SK-N-SH (cell line): Measurements from ENCODE around the gene ABHD8. TPM values are rescaled to one million over a fixed set of nuclear protein-coding genes. Genes with fewer than 3 reads are reported as not detected.

Experiments
- CTCF ChIA-PET: fragments of 300-600, 350-600 bp; formaldehyde crosslinking; extraction: SDS; loops from one replicate; lab custom pipeline; 2021; lab: Yijun Ruan, JAX
- POLR2A ChIA-PET: fragments of 350-600 bp; sonication (Branson Sonifier 250); formaldehyde crosslinking; extraction: SDS; loops from one replicate; lab custom pipeline; 2020; ENCODE audit warnings: antibody characterized with exemption, inconsistent platforms; lab: Yijun Ruan, JAX
- DNase-seq: peaks from one replicate; pipeline ENCODE4 v3.0.0; 2012
- H2AFZ ChIP-seq: fragments of 200-600 bp; sonication (generic); 2 replicates; pipeline ENCODE4 v1.8.1; 2016; ENCODE audit warnings: antibody characterized with exemption, mild to moderate bottlenecking, low read depth
- H3F3A ChIP-seq: fragments of 200-600 bp; sonication (generic); replicated peaks from 2 replicates; pipeline ENCODE3; 2016; ENCODE audit warnings: antibody characterized with exemption, mild to moderate bottlenecking; ENCODE audit not compliant: insufficient read depth
- H3K27ac ChIP-seq, 2 experiments: fragments of 200-500 bp in 1 of 2; fragments of 200-600 bp in 1 of 2; sonication (Bioruptor generic) in 1 of 2; sonication (generic), shearing (Covaris generic) in 1 of 2; 2 replicates each; pipeline versions ENCODE4 v1.5.1 to v1.6.1; 2014 to 2016; ENCODE audit warnings: low read depth in 2 of 2, inconsistent platforms in 1 of 2, low read length in 1 of 2, mild to moderate bottlenecking in 1 of 2, mixed read lengths in 1 of 2
- H3K27me3 ChIP-seq: fragments of 200-600 bp; sonication (generic), shearing (Covaris generic); 2 replicates; pipeline ENCODE4 v1.6.1; 2016; ENCODE audit warnings: mixed run types; ENCODE audit not compliant: insufficient read depth
- H3K36me3 ChIP-seq, 2 experiments: fragments of 200-500 bp in 1 of 2; fragments of 200-600 bp in 1 of 2; sonication (Bioruptor generic) in 1 of 2; sonication (generic) in 1 of 2; replicated peaks in 1 of 2; 2 replicates each; pipeline versions ENCODE3 to v1.5.1; 2014 to 2016; ENCODE audit warnings: low read length in 1 of 2, mild to moderate bottlenecking in 1 of 2; ENCODE audit not compliant: insufficient read depth in 2 of 2, control insufficient read depth in 1 of 2
- H3K4me1 ChIP-seq, 2 experiments: fragments of 200-500 bp in 1 of 2; fragments of 200-600 bp in 1 of 2; sonication (Bioruptor generic) in 1 of 2; sonication (generic), shearing (Covaris generic) in 1 of 2; 2 replicates each; pipeline versions ENCODE4 v1.5.1 to v1.6.1; 2014 to 2016; ENCODE audit warnings: low read depth in 1 of 2, low read length in 1 of 2, mixed run types in 1 of 2; ENCODE audit not compliant: insufficient read depth in 2 of 2, control insufficient read depth in 1 of 2
- H3K4me2 ChIP-seq: fragments of 200-600 bp; sonication (generic), shearing (Covaris generic); 2 replicates; pipeline ENCODE4 v1.6.1; 2017; ENCODE audit warnings: mixed run types
- H3K4me3 ChIP-seq, 2 experiments: fragments of 200-500 bp in 1 of 2; fragments of 200-600 bp in 1 of 2; sonication (Bioruptor generic) in 1 of 2; sonication (generic), shearing (Covaris generic) in 1 of 2; 2 replicates each; pipeline versions ENCODE4 v1.5.1 to v1.8.1; 2014 to 2016; ENCODE audit warnings: low read depth in 2 of 2, inconsistent platforms in 1 of 2, low read length in 1 of 2, mild to moderate bottlenecking in 1 of 2, mixed read lengths in 1 of 2, moderate library complexity in 1 of 2
- H3K79me2 ChIP-seq: fragments of 200-600 bp; sonication (generic); 2 replicates; pipeline ENCODE4 v1.8.1; 2017; ENCODE audit warnings: mild to moderate bottlenecking; ENCODE audit not compliant: insufficient read depth
- H3K9ac ChIP-seq: fragments of 200-600 bp; sonication (generic); 2 replicates; pipeline ENCODE4 v1.6.1; 2017; ENCODE audit warnings: mixed run types
- H3K9me2 ChIP-seq: fragments of 200-600 bp; sonication (generic); 2 replicates; pipeline ENCODE4 v1.6.1; 2017; ENCODE audit warnings: mixed run types
- H3K9me3 ChIP-seq: fragments of 200-600 bp; sonication (generic); 2 replicates; pipeline ENCODE4 v1.6.1; 2017; ENCODE audit warnings: mixed run types, mild to moderate bottlenecking, moderate library complexity
- H4K20me1 ChIP-seq: fragments of 200-600 bp; sonication (generic); 2 replicates; pipeline ENCODE4 v1.6.1; 2017; ENCODE audit warnings: mild to moderate bottlenecking, mixed run types; ENCODE audit not compliant: insufficient read depth
- EZH2phosphoT487 ChIP-seq: fragments of 200-600 bp; sonication (generic); IDR thresholded peaks from 2 replicates; pipeline ENCODE4 v1.6.1; 2017; ENCODE audit warnings: low read depth, mixed run types, mild to moderate bottlenecking, antibody characterized with exemption, moderate library complexity, borderline replicate concordance
- FOSL2 ChIP-seq: IDR thresholded peaks from 2 replicates; pipeline ENCODE4 v1.4.0; 2012; ENCODE audit warnings: low read depth, mild to moderate bottlenecking, moderate library complexity, borderline replicate concordance
- GABPA ChIP-seq: IDR thresholded peaks from 2 replicates; pipeline ENCODE4 v1.4.0; 2012; ENCODE audit warnings: low read depth, mild to moderate bottlenecking
- MAX ChIP-seq: IDR thresholded peaks from 2 replicates; pipeline ENCODE4 v1.4.0; 2012; ENCODE audit warnings: low read depth
- NFIC ChIP-seq: IDR thresholded peaks from 2 replicates; pipeline ENCODE4 v1.4.0; 2012; ENCODE audit warnings: borderline replicate concordance
- NRF1 ChIP-seq: IDR thresholded peaks from 2 replicates; pipeline ENCODE4 v1.6.1; 2012; ENCODE audit warnings: low read depth, mild to moderate bottlenecking, low read length
- PBX3 ChIP-seq: IDR thresholded peaks from 2 replicates; pipeline ENCODE4; 2012
- POLR2AphosphoS5 ChIP-seq: IDR thresholded peaks from 2 replicates; pipeline ENCODE4 v1.6.1; 2012; ENCODE audit warnings: low read depth, low read length
- RCOR1 ChIP-seq: fragments of 150-350 bp; IDR thresholded peaks from 2 replicates; pipeline ENCODE4 v1.6.1; 2017; ENCODE audit warnings: antibody characterized with exemption, low read length
- REST ChIP-seq: IDR thresholded peaks from 2 replicates; pipeline ENCODE4 v1.6.1; 2012; ENCODE audit warnings: mild to moderate bottlenecking, low read depth, low read length, moderate library complexity
- RFX5 ChIP-seq: IDR thresholded peaks from 2 replicates; pipeline ENCODE4 v1.6.1; 2012; ENCODE audit warnings: mild to moderate bottlenecking, improper control_type of control experiment, low read length
- RXRA ChIP-seq: IDR thresholded peaks from 2 replicates; pipeline ENCODE4 v1.4.0; 2012; ENCODE audit warnings: low read depth, mild to moderate bottlenecking, borderline replicate concordance
- ZBTB33 ChIP-seq: IDR thresholded peaks from 2 replicates; pipeline ENCODE4 v1.4.0; 2012; ENCODE audit warnings: low read depth, borderline replicate concordance
- WGBS: methylation state at CpG from one replicate; pipeline ENCODE4 v1.1.6; 2017; ENCODE audit warnings: low lambda C conversion rate; 5-methylcytosine and 5-hydroxymethylcytosine counted together
- polyA plus RNA-seq, 3 experiments: library from polyadenylated mRNA; depleted of rRNA; stranded (reverse); fragments of >200 nt; gene quantifications; 2 replicates each; pipeline ENCODE4 v1.2.3, GENCODE V29; 2012

Gene ABHD8
- polyA plus RNA-seq, 1 of the 3 experiments (the other 2 are of a cell fraction), result 11.1 TPM

- no peak overlapping the region for H3K4me2 ChIP-seq
- no peaks in the 10 kb centered on the region for H3K9me2 ChIP-seq
- 93% methylated on average over 37 of the region's 45 CpGs for WGBS
- POLR2A ChIA-PET, result no interaction called here
- no peaks in the 10 kb centered on the region for H3K27me3 ChIP-seq
- H3K4me3 ChIP-seq, result no peak overlapping the region
- H2AFZ ChIP-seq, result no peak overlapping the region
- no peaks in the 10 kb centered on the region for H3K36me3 ChIP-seq
- TF ChIP-seq POLR2AphosphoS5, result no peak
- TF ChIP-seq NFIC, result no peak
- TF ChIP-seq REST, result no peak
- no peak for TF ChIP-seq MAX
- TF ChIP-seq NRF1, result no peak
- TF ChIP-seq RXRA, result no peak
- TF ChIP-seq FOSL2, result no peak
- TF ChIP-seq PBX3, result no peak
- no peak overlapping the region for H3K9ac ChIP-seq
- H3F3A ChIP-seq, result no peaks in the 10 kb centered on the region
- H3K27ac ChIP-seq, result no peak overlapping the region
- peaks cover 5 to 6% of the 10 kb centered on the region in 2 experiments; a peak in 1 of 4 replicates for H3K4me1 ChIP-seq
- H4K20me1 ChIP-seq, result no peaks in the 10 kb centered on the region
- no peaks in the 10 kb centered on the region for H3K79me2 ChIP-seq
- no peaks in the 10 kb centered on the region for H3K9me3 ChIP-seq
- no peak for DNase-seq
- CTCF ChIA-PET, result no interaction called here
These were observed 48.7 kb upstream of the ABHD8 start for GRCh38 chr19:17351815-17352435.

- H3K9ac ChIP-seq, result peak overlapping the region; percentile 25; the same call in 1 of the 2 replicates
- peak overlapping the region; percentile 12 to 45; a peak in 3 of 4 replicates for H3K27ac ChIP-seq
- H4K20me1 ChIP-seq, result no peaks in the 10 kb centered on the region
- peak overlapping the region; percentile 52; the same call in 1 of the 2 replicates for H3K4me2 ChIP-seq
- no peaks in the 10 kb centered on the region for H3K79me2 ChIP-seq
- no peaks in the 10 kb centered on the region for H3K27me3 ChIP-seq
- peak; percentile 86 for DNase-seq
- H3K9me2 ChIP-seq, result no peaks in the 10 kb centered on the region
- no peak overlapping the region for H3K4me3 ChIP-seq
- H3K9me3 ChIP-seq, result no peaks in the 10 kb centered on the region
- ChIA-PET POLR2A (no interaction called here), CTCF (interaction anchor here (0.7 to 8.9 kb wide), 6 partner anchors 15 to 117 kb away, joined by 3 to 80 read pairs (median 4); no protein-coding TSS in a partner anchor)
- peaks cover 5 to 6% of the 10 kb centered on the region in 2 experiments; a peak in 1 of 4 replicates for H3K4me1 ChIP-seq
- no peaks in the 10 kb centered on the region for H3F3A ChIP-seq
- peak overlapping the region; percentile 92; the same call in 1 of the 2 replicates for H2AFZ ChIP-seq
- 7% methylated on average over 11 of the region's 12 CpGs for WGBS
- H3K36me3 ChIP-seq, result no peaks in the 10 kb centered on the region
- no peak for TF ChIP-seq ZBTB33
- TF ChIP-seq GABPA, result peak; percentile 72
- no peak for TF ChIP-seq RFX5
- no peak for TF ChIP-seq PBX3
- peak; percentile 54; the same call in 1 of the 2 replicates for TF ChIP-seq MAX
- no peak for TF ChIP-seq EZH2phosphoT487
- TF ChIP-seq RCOR1, result no peak
These were observed 45.5 kb upstream of the ABHD8 start for GRCh38 chr19:17348700-17349099.
